HG03175 (cell line): Measurements from ENCODE around the gene ARHGAP6.
"Not testable (repeated sequence)": the region's sequence is repeated elsewhere in the genome, so short reads cannot be mapped to it uniquely, and the experiment has no call there.

Experiments used
- ATAC-seq: cut with Tn5 transposase; IDR thresholded peaks from one replicate; pipeline ENCODE4 v1.9.1; 2021; ENCODE audit warnings: mild to moderate bottlenecking, moderate library complexity; ENCODE audit not compliant: unreplicated experiment

Gene ARHGAP6

GRCh38 chrX:11533199-11533651 lies 132.5 kb downstream of the ARHGAP6 start:
- peak; percentile 88 for ATAC-seq

DNA sequence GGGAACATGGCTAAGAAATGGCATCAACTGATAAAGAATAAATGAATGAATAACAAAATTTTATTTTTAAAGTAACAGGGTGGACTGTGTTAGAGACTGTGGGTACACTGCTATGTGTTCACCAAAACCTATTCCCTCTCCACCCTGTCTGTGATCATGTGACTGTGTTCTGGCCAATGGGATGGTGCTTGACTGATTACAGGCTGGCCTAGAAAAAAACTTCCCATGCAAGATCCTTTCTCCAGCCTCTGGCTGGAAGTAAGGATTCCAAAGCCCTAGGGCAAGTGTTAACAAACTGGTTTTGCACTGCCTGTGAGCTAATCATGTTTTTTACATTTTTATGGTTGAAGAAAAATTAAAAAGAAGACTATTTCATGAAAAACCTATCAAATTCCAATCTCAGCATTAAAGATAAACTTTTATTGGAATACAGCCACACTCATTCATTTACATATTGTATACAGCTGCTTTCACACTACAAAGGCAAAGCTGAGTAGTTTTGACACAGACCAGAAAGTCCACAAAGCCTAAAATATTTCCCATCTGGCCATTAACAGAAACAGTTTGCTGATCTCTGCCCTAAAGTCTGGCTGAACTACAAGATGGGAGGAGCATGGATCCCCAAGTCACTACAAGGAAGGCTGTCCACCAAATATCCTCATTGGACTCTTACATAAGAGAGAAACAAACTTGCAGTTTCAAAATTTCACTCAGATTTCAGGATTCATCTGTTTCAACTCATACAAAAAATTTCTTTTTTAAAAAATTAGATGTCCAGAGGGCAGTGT lies 133.2 kb downstream of the ARHGAP6 start:
- ATAC-seq, result no peak

DNA sequence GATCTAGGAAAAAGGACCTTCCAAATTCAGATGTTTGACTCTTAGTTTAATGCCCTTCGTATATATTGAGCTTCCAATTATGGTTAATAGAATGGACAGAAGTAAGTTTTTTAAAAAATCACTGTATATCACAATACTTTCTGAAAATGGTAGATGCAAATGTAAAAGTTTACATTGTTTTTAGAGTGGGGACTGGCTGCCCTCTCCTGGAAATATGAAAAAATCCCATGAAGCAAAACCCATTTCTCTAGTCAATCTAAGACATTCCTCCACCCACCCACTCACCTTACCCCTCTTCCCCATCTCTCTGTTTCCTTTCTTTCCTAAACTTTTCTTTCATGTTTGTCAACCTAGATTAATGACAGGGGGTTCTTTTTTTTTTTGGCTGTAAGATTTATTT lies 134.5 kb downstream of the ARHGAP6 start:
- ATAC-seq, result no peak

DNA sequence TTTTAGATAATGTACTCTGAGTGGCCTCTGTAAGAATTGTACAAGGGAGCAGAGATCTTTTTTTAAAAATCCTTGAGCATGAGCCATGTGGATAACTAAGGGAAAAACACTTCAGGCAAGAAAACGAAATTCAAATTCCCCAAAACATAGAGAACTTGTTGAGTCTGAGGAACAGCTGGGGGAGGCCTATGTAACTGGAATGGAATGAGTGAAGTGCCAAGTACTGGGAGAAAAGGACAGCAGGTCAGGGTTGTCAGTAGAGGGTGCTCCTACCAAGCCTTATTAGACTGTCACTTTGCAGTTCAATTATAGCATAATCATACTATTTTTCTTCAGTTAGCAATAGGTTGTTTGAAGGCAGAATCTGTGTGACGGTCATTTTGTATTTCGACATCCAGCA lies 135.1 kb downstream of the ARHGAP6 start:
- no peak for ATAC-seq

GRCh38 chrX:11528623-11529022 lies 137.1 kb downstream of the ARHGAP6 start:
- ATAC-seq, result no peak

GRCh38 chrX:11525685-11526084 lies 140.0 kb downstream of the ARHGAP6 start:
- ATAC-seq, result no peak

DNA sequence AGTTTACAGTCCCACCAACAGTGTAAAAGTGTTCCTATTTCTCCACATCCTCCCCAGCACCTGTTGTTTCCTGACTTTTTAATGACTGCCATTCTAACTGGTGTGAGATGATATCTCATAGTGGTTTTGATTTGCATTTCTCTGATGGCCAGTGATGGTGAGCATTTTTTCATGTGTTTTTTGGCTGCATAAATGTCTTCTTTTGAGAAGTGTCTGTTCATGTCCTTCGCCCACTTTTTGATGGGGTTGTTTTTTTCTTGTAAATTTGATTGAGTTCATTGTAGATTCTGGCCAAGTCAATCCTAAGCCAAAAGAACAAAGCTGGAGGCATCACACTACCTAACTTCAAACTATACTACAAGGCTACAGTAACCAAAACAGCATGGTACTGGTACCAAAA lies 146.5 kb downstream of the ARHGAP6 start:
- ATAC-seq, result not testable (repeated sequence)

DNA sequence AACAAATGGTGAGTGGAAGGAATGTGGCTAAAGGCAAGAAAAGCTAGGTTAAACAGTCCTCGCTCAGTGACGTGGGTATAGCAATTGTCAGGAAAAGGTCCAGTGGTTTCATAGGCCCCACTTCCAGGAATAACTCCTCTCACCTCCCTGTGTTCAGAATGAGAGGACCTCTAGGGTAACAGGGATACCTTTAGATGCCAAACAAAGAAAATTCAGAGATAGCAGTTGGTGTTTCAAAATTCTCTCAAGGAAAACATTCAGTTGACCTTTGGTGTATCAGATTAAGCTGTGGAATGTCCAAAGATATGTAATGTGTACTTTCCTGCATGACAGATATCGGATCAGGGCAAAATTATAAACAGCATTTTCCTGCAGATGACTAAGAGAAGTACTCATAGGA lies 155.9 kb downstream of the ARHGAP6 start:
- ATAC-seq, result no peak

- ATAC-seq, result no peak
Observed at GRCh38 chrX:11504234-11504633, 161.5 kb downstream of the ARHGAP6 start.

GRCh38 chrX:11499076-11500044 lies 166.4 kb downstream of the ARHGAP6 start:
- no peak for ATAC-seq

GRCh38 chrX:11491375-11491774 lies 174.3 kb downstream of the ARHGAP6 start:
- not testable (repeated sequence) for ATAC-seq

GRCh38 chrX:11484290-11484689 lies 181.4 kb downstream of the ARHGAP6 start:
- ATAC-seq, result no peak

GRCh38 chrX:11481035-11481434 lies 184.7 kb downstream of the ARHGAP6 start:
- no peak for ATAC-seq

DNA sequence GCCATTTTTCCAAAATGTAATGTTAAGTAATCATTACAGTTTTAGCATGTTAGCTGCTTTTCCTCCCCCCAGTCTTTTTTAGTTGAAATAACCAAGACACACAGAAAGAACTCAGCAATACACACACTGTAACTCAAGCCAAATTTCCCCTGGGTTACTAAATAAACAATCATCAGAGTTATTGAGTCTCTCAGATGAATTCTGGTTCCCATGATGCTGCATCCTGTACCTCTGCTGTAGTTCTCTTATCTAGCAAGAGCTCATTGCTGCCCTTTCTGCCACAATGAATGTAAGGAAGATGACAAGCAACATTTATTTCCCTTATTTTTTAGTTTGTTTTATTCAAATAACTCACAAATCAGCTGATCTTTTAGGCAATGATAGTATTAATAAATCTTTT lies 185.1 kb downstream of the ARHGAP6 start:
- no peak for ATAC-seq

DNA sequence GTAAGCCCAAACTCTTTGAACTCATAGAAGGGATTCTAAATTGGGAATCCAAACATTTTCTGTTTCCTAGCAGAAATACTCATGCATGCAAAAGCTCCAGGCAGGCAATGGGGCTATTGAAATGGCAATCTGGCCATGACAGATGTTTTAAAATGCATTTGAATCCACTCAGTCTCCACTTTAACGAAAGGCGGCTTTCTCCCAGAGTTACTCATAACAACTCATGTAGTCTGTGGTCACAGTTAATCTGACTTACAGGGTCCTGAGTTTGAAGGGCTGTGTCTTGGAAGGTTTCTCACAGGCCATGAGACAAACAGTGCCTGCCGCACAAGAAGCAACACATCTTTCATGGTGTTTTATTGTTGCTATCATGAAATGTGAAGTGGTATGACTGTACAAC lies 186.8 kb downstream of the ARHGAP6 start:
- ATAC-seq, result no peak

- ATAC-seq, result no peak
Observed at GRCh38 chrX:11478026-11478425, 187.7 kb downstream of the ARHGAP6 start.

DNA sequence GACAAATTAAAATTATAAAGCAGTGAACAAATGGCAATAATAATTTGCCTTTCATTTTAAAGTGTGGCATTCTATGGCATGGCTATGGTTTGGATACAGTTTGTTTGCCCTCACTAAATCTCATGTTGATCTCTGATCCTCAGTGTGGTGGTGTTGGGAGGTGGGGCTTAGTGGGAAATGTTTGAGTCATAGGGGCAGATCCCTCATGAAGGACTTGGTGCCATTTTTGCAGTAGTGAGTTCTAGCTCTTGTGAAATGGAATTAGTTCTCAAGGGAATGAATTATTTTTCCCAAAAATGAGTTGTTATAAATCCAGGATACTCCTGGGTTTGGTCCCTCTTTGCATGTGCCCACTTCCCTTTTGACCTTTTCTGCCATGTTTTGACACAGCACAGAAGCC lies 191.1 kb downstream of the ARHGAP6 start:
- no peak for ATAC-seq

DNA sequence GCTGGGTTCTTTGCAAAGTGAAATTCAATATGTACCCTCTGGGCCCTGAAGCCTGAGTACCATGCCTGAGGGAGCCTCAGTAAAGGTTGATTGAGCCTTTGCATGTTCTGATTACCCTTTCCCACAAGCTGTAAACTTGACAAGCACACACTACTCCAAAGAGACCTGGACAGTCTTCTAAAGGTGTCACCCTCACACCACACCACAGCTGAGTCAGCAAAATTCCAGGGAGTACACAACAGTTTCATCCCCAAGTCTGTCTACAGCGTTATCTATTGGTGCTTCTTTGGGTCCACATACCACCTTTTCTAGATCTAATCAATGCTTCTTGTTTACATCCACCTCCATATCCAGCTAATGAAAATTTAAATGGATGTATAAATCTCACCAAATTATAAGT lies 191.7 kb downstream of the ARHGAP6 start:
- ATAC-seq, result no peak

DNA sequence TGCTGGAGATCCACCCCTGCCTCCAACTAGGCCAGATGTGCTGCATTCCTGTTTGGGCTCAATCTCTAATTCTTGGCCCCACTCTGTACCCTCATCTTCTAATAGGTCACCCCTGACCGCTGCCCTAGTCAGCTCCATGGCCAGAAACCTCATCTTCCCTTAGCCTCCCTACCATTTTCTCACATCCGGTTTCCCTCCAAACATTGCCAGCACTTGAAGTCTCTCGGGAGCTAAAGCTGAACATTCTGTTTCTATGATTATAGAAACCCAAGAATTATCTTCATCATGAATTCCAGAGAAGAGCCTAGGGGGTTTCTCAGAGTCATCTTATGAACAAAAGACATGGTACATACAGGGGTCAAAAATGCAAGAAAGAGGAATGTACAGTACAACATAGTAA lies 192.8 kb downstream of the ARHGAP6 start:
- ATAC-seq, result no peak

DNA sequence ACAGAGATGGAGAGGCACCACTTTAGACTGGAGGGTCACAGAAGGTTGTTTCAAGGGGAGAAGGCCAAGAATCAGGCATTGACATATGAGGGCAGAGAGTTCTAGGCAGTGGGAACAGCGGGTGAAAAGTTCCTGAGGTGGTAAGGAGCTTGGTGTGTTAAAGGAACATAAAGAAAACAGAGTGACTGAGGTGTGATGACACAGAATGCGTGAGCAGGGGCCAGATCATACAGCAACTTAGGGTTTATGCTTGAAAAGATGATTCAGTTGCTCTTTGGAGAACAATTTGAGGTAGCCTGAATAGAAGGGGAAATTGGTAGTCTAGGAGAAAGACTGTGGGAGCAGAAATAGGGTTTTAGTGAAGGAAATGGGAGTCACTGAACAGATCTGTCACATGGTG lies 193.3 kb downstream of the ARHGAP6 start:
- ATAC-seq, result no peak

DNA sequence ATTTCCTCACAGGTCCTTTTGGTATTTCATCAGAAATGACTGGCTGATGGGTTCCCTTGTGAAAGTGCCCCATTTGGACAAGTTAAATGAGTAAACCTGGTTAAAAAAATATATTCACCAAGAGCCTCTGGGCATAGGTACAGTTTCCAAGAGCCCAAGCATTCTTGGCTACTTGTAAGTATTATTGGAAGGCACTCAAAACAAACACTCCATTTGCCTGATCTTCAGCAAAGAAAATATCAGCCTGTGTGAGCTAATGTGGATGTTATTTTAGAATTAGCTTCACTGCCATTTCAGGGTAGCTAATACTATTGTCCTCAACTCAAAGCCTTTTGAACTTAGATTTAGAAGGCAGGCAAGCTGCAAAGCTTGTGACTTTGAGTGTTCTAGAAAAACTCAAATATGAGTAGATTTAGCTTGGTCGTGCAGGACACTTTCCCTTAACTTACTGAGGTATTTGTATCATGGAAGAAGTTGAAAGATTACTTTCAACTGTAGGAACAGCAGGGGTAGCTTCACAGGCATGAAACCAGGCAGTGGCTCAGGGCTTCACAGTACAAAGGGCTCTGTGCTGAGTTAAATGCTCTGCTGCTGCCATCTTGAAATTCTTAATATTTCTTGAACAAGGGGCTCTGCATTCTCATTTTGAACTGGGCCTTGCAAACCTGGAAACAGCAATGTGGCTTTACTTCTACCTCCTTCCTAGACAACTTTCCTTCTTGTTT lies 195.3 kb downstream of the ARHGAP6 start:
- no peak for ATAC-seq
